ENCODE results near the gene ZDHHC9.

Gene ZDHHC9

GRCh38 chrX:129759576-129760061 lies 84.1 kb downstream of the ZDHHC9 start:
- no peak for DNase-seq (ENCODE audit: low spot score)
- TF ChIP-seq, protein P1, sequence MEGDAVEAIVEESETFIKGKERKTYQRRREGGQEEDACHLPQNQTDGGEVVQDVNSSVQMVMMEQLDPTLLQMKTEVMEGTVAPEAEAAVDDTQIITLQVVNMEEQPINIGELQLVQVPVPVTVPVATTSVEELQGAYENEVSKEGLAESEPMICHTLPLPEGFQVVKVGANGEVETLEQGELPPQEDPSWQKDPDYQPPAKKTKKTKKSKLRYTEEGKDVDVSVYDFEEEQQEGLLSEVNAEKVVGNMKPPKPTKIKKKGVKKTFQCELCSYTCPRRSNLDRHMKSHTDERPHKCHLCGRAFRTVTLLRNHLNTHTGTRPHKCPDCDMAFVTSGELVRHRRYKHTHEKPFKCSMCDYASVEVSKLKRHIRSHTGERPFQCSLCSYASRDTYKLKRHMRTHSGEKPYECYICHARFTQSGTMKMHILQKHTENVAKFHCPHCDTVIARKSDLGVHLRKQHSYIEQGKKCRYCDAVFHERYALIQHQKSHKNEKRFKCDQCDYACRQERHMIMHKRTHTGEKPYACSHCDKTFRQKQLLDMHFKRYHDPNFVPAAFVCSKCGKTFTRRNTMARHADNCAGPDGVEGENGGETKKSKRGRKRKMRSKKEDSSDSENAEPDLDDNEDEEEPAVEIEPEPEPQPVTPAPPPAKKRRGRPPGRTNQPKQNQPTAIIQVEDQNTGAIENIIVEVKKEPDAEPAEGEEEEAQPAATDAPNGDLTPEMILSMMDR (IDR thresholded peaks at IDR 0.05; ENCODE audit: extremely low read depth, missing control alignments), result no peak

- TF ChIP-seq, protein P1 (IDR thresholded peaks at IDR 0.05; ENCODE audit: extremely low read depth, missing control alignments), result no peak
- no peak for DNase-seq (ENCODE audit: low spot score)
These were observed 87.7 kb downstream of the ZDHHC9 start for GRCh38 chrX:129755779-129756650.

DNA sequence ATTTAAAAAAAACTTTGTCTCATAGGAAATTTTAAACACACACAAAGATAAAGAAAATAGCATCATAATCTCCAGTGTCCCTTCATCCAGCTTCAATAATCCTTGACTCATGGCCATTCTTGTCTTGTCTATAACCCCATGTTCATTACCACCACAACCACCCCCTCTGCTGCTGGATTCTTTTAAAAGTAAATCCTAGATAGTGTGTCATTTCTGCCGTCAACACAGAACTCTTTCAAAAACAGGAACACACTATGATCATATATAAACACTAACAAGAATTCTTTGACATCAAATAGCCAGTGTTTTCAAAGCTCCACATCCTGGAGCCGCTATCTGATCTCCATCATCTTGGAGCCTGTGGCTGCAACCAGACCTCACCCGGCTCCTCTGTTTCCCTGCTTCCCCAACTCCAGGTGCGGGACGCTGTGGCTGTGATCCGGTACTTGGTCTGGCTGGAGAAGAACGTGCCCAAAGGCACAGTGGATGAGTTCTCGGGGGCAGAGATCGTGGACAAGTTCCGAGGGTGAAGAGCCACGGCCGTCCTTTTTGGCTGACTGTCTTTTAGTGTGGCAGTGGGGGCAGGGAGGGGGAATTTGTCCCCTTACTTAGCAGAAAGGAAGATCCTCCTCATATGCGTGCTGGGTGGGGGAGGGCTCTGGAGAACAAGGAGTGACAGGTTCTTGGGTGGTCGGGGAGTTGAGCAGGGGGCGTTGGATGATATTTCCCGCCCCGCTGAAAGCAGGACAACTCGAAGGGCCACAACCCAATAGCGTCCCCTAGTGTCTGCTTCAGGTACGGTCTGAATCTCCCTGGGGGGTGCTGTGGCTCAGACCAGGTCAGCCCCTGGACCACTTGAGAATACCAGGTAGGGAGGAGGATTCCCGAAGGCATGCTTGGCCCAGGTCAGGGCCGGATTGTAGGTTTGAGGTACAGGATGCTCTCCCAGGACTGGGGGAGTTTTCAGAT lies 89.3 kb downstream of the ZDHHC9 start:
- no peak for DNase-seq (ENCODE audit: low spot score)
- TF ChIP-seq, protein P1 (IDR thresholded peaks at IDR 0.05; ENCODE audit: extremely low read depth, missing control alignments), result no peak

Measured in GM20000 (cell line).